ENCODE measurements around the gene ADGRV1.
A peak's percentile ranks its signal among the peaks of the same experiment; 100 is the strongest.
"Not testable (repeated sequence)": the region's sequence is repeated elsewhere in the genome, so short reads cannot be mapped to it uniquely, and the experiment has no call there.

ADGRV1 gene

DNA sequence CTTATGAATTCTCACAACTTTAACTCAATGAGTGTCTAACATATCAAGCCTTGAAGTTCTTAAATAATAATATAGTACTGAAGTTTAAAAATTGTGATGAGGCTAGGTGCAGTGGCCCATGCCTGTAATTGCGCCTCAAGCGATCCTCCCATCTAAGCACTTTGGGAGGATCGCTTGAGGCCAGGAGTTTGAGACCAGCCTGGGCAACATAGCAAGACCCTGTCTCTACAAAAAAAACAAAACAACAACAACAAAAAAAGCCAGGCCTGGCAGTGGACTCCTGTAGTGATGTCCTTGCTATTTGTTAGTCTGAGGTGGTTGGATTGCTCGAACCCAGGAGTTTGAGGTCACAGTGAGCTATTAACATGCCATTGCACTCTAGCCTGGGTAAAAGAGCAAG, 98.4 kb downstream of the ADGRV1 start:
- DNase-seq = no peak

DNA sequence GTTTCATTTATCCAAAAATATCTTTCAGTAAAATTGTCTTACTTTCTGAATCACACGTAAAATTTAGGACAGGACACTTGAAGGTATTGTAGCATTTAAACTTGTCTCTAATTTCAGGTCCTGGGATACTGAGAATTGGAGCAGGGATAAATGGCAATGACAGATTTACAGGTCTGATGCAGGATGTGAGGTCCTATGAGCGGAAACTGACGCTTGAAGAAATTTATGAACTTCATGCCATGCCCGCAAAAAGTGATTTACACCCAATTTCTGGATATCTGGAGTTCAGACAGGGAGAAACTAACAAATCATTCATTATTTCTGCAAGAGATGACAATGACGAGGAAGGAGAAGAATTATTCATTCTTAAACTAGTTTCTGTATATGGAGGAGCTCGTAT, 99.2 kb downstream of the ADGRV1 start:
- no peak for DNase-seq

GRCh38 chr5:90658620-90659019, 100.0 kb downstream of the ADGRV1 start:
- no peak for DNase-seq

- DNase-seq = not testable (repeated sequence)
These were observed 109.5 kb downstream of the ADGRV1 start for GRCh38 chr5:90668079-90668565.

DNA sequence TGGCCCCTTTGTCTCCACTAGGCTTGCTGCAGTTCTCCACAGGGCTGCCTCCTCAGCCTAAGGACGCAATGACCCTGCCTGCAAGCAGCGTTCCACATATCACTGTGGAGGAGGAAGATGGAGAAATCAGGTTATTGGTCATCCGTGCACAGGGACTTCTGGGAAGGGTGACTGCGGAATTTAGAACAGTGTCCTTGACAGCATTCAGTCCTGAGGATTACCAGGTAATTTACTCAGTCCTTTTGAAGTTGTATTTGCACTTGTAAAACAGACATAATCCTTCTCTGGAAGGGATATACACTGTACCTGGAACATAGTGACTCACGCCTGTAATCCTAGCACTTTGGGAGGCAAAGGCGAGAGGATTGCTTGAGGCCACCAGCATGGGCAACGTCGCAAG, 116.6 kb downstream of the ADGRV1 start:
- no peak for DNase-seq

- no peak for DNase-seq
These were observed 122.4 kb downstream of the ADGRV1 start for GRCh38 chr5:90680921-90681563.

GRCh38 chr5:90682278-90682677, 123.7 kb downstream of the ADGRV1 start:
- no peak for DNase-seq

DNA sequence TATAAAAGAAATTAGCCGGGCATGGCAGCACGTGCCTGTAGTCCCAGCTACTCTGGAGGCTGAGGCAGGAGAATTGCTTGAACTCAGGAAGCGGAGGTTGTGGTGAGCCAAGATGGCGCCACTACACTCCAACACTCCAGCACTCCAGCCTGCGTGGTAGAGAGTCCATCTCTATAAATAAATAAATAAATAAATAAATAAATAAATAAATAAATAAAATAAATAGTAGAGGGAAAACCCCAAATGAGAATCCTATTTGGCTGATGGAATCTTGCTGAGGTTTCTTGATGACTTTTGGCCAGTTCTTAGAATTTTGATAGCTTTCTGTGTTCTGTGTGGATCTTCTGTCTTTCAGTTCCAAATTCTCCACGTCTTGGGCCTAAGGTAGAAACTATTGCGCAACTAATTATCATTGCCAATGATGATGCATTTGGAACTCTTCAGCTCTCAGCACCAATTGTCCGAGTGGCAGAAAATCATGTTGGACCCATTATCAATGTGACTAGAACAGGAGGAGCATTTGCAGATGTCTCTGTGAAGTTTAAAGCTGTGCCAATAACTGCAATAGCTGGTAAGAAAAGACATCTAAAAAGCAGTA, 126.9 kb downstream of the ADGRV1 start:
- no peak for DNase-seq

DNA sequence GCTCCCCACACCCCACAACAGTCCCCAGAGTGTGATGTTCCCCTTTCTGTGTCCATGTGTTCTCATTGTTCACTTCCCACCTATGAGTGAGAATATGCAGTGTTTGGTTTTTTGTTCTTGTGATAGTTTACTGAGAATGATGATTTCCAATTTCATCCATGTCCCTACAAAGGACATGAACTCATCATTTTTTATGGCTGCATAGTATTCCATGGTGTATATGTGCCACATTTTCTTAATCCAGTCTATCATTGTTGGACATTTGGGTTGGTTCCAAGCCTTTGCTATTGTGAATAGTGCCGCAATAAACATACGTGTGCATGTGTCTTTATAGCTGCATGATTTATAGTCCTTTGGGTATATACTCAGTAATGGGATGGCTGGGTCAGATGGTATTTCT, 127.8 kb downstream of the ADGRV1 start:
- not testable (repeated sequence) for DNase-seq

DNA sequence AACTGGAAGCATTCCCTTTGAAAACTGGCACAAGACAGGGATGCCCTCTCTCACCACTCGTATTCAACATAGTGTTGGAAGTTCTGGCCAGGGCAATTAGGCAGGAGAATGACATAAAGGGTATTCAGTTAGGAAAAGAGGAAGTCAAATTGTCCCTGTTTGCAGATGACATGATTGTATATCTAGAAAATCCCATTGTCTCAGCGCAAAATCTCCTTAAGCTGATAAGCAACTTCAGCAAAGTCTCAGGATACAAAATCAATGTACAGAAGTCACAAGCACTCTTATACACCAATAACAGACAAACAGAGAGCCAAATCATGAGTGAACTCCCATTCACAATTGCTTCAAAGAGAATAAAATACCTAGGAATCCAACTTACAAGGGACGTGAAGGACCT, 128.9 kb downstream of the ADGRV1 start:
- not testable (repeated sequence) for DNase-seq

DNA sequence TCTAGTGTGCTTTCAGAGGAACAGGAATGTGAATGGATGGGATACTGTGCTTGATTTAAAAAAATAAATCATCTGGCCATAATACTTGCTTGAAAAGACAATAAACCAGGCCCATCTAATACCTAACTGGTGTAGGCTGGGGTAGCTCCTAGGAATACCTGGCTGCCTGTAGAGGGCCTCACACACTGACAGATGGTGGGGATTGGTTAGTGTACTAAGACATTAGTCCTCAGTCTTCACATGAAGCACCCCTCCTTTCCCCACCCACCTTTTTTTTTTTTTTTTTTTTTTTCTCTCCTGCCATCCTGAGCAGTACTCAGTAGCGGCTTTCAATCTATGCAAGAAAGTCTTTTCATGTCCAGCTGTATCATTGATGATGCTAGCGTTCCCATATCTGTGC, 130.5 kb downstream of the ADGRV1 start:
- DNase-seq = no peak

DNA sequence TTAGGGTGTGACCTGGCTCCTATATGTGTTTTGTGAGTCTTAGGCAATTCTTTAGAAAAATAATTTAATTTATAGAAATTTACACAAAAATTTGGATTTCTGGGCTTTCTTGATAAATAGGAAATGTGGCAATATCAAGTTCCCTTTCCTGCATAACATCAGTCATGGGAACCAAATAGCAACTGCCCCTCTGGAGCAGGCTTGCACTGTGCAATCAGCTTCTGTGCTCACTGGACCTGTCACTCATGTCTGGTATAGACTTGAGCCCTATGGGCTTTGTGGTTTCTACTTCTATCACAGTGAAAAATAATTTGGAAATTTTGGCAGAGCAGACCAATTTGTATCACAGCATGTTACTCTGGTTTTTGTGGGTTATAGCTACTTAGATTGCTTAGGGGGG, 131.7 kb downstream of the ADGRV1 start:
- peak; percentile 51 to 60 (median 60) for DNase-seq

DNA sequence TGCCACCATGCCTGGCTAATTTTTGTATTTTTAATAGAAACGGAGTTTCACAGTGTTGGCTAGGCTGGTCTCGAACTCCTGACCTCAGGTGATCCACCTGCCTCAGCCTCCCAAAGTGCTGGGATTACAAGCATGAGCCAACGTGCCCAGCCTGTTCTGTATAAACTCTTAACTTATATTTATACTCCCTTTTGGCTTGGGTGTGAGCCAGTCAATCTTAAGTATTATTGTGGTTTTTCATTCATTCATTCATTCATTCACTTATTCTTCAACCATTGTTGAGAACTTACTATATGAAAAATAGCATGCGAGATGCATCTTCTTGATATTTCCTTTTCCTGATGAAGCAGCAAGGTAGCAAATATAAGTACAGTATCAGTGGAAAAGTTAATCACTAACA, 132.9 kb downstream of the ADGRV1 start:
- DNase-seq = no peak

- peak; percentile 36 to 64 (median 64) for DNase-seq
These were observed 137.6 kb downstream of the ADGRV1 start for GRCh38 chr5:90696153-90696552.

- DNase-seq = no peak
These were observed 141.7 kb downstream of the ADGRV1 start for GRCh38 chr5:90700299-90700698.

DNA sequence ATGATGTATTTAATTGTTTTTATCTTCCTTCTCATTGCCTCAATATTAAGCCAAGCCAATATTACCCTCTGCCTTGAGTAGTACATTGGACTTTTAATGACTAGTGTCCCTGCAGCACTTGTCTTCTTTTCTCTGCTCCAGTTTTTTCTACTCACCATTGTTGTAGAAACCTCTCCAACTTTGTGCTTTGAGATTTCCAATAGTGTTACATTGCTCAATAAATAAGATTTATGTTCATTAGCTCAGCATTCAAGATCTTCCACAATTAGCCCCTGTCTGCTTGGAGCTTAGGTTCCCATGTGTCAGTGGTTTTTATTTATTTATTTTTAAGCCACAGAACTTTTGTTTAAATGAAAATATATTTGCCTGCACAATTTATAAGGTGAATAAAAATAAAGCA, 145.3 kb downstream of the ADGRV1 start:
- DNase-seq = no peak

- no peak for DNase-seq
These were observed 149.1 kb downstream of the ADGRV1 start for GRCh38 chr5:90707698-90708097.

GRCh38 chr5:90709323-90710155, 150.9 kb downstream of the ADGRV1 start:
- DNase-seq = peak; percentile 41 to 61 (median 51)

DNA sequence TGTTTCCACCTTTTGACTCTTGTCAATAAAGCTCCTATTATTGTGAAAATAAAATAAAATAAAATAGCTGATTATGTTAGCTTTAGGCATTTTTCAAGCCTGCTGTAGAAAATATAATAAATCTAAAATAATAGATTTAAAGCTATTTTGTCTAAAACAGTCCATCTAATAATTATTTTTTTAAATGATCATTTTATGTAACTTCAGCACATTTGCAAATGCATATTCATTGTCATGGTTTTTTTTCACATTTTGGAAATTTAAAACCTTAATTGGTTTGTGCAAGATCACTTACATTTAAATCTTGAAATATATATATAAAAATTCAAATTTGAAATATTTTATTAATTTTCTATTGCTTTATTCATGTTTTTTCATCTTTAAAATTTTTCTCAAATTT, 159.8 kb downstream of the ADGRV1 start:
- DNase-seq = no peak

DNA sequence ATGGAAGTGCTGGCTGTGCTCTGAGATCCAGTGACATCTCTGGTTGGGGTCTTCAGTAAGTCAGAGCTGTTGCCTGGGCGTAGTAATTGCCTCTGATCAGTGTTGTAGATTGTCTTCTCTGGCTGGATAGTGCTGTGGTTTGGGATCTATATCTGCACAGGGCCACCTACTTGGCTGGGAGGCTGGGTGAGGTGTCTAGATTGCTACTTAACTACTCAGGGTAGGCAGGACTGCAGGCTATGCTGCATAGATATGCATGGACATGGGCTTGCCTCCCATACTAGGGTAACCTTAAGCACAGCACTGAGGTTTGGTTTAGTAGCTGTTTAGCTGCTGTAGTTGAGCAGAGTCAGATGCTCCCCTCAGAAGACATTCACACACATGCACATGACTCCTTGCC, 181.0 kb downstream of the ADGRV1 start:
- no peak for DNase-seq

DNA sequence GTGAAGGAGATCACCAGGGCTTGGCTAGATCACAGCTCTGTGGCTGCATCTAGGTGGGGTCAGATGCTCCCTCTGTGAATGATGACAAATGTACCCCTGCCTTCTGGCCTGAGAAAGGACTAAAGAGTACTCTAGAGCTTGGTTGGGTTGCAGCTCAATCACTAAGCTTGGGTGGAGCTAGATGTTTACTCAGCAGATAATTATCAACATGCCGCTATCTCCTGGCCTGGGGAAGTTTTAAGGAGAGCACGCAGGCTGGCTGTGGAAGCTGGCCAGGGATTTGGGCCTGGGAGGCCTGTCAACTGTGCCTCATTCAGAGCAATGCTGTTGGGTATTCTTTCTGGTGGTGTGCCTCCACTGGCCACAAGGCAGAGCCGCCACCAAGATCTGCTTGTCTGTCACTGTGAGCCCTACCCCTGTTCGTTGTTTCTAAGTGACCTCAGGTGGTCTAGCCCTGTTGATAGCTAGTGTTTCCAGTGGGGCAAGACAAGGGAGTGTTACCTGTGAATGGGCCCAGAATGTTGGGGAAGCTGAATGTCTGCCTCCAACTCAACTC, 181.7 kb downstream of the ADGRV1 start:
- DNase-seq = no peak

- no peak for DNase-seq
These were observed 182.5 kb downstream of the ADGRV1 start for GRCh38 chr5:90741022-90741564.

DNA sequence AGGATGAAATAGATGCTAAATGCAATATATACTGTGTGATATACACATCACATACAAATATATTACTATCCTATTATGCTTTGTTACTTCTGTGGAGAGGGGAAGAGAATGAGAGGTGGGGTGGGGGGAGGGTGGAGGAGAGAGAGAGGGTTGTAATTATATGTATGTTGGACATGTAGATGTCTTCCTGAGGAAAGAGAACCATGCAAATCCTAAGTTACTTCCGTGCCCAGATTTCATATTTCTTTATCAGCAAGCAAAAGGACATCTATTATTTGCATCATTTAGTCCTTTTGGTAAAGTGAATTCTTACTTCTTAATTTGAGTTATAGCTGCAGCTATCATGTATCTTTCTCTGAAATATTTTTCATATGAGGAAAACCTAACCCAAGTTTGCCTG, 187.5 kb downstream of the ADGRV1 start:
- no peak for DNase-seq

Data from suppressor macrophage treated with lipopolysaccharide for 1 hour (primary cell).